SK-N-SH (cell line): ENCODE results near the gene GBX1.

Experiments
- CTCF ChIP-seq: fragments of 200-600 bp; sonication (generic); IDR thresholded peaks from 2 replicates; pipeline ENCODE4 v1.6.1; 2017; ENCODE audit warnings: antibody characterized with exemption, mild to moderate bottlenecking, moderate library complexity
- POLR2AphosphoS5 ChIP-seq: IDR thresholded peaks from 2 replicates; pipeline ENCODE4 v1.6.1; 2012; ENCODE audit warnings: low read depth, low read length

GRCh38 chr7:151201751-151202150 is 34.3 kb upstream of the GBX1 start:
- no peak for TF ChIP-seq CTCF
- no peak for TF ChIP-seq POLR2AphosphoS5
